HG02943 (cell line): ENCODE results near the gene UCHL5.
"Not testable (repeated sequence)": the region's sequence is repeated elsewhere in the genome, so short reads cannot be mapped to it uniquely, and the experiment has no call there.

Experiments used
- ATAC-seq: cut with Tn5 transposase; IDR thresholded peaks from one replicate; pipeline ENCODE4 v1.9.1; 2021; ENCODE audit warnings: mild to moderate bottlenecking, low read depth, moderate library complexity; ENCODE audit not compliant: unreplicated experiment

The UCHL5 gene

GRCh38 chr1:193066606-193067005 lies 7.4 kb upstream of the UCHL5 start:
- ATAC-seq = no peak

- no peak for ATAC-seq
These were observed 6.8 kb upstream of the UCHL5 start for GRCh38 chr1:193065954-193066353.

- no peak for ATAC-seq
These were observed 3.7 kb upstream of the UCHL5 start for GRCh38 chr1:193062698-193063463.

GRCh38 chr1:193060938-193061337 lies 1.8 kb upstream of the UCHL5 start:
- ATAC-seq = no peak

- ATAC-seq = no peak
These were observed 1.2 kb upstream of the UCHL5 start for GRCh38 chr1:193060406-193060805.

GRCh38 chr1:193060115-193060403 lies 899 bp upstream of the UCHL5 start:
- ATAC-seq = no peak

GRCh38 chr1:193058529-193059281 lies 455 bp downstream of the UCHL5 start:
- ATAC-seq = peak; percentile 43

GRCh38 chr1:193054169-193054675 lies 4.9 kb downstream of the UCHL5 start:
- ATAC-seq = no peak

GRCh38 chr1:193048913-193049312 lies 10.2 kb downstream of the UCHL5 start:
- ATAC-seq = not testable (repeated sequence)

- ATAC-seq = no peak
These were observed 16.1 kb downstream of the UCHL5 start for GRCh38 chr1:193042766-193043691.

- ATAC-seq = no peak
These were observed 19.1 kb downstream of the UCHL5 start for GRCh38 chr1:193040011-193040410.

GRCh38 chr1:193036337-193037047 lies 22.7 kb downstream of the UCHL5 start:
- ATAC-seq = no peak

- ATAC-seq = no peak
These were observed 25.6 kb downstream of the UCHL5 start for GRCh38 chr1:193033610-193034009.

GRCh38 chr1:193032643-193033427 lies 26.3 kb downstream of the UCHL5 start:
- ATAC-seq = not testable (repeated sequence)

- ATAC-seq = no peak
These were observed 27.7 kb downstream of the UCHL5 start for GRCh38 chr1:193031431-193031830.

GRCh38 chr1:193030280-193030679 lies 28.9 kb downstream of the UCHL5 start:
- no peak for ATAC-seq

GRCh38 chr1:193025218-193025617 lies 33.9 kb downstream of the UCHL5 start:
- no peak for ATAC-seq

GRCh38 chr1:193019442-193020026 lies 39.6 kb downstream of the UCHL5 start:
- peak; percentile 69 for ATAC-seq

GRCh38 chr1:193016788-193017187 lies 42.4 kb downstream of the UCHL5 start:
- no peak for ATAC-seq
